Muscle of back (tissue), 11 donors: ENCODE measurements around the gene GAB1. TPM values are rescaled to one million over a fixed set of nuclear protein-coding genes. Genes with fewer than 3 reads are reported as not detected.

ENCODE experiments used
- DNase-seq, 3 donors: peaks; one replicate each; pipeline versions ENCODE4 v3.0.0 to v3.0.0-alpha.2; 2013
- polyA plus RNA-seq, 10 donors: library from polyadenylated mRNA; unstranded; fragments of 120-200 nt; gene quantifications; one replicate each; pipeline ENCODE4 v1.2.1, GENCODE V29; 2013; ENCODE audit not compliant: insufficient read length in 10 of 10

The GAB1 gene
- polyA plus RNA-seq, 10 donors: 25.3 to 39.8 (median 32.7) TPM

DNA sequence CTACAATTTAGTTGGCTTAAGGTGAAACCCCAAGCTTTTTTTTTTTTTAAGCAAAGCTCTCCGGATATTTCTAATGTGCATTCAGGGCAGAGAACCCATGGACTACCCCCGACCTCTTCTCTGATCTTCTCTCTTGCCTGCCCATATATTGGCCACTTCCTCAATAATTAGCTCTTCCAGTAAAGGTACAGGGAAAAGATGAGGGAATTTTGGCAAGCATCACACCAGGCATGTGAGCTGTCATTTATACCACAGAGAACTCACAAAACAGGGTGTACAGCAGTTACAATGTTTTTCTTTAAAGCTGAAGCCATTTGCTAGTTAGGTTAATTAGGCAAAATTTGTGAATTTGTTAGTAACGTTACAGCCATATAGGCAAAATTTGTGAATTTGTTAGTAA is 73.3 kb downstream of the GAB1 start:
- no peak for DNase-seq

GRCh38 chr4:143411527-143412419 is 75.1 kb downstream of the GAB1 start:
- DNase-seq: peak in 1 of 3 donors; percentile 68

DNA sequence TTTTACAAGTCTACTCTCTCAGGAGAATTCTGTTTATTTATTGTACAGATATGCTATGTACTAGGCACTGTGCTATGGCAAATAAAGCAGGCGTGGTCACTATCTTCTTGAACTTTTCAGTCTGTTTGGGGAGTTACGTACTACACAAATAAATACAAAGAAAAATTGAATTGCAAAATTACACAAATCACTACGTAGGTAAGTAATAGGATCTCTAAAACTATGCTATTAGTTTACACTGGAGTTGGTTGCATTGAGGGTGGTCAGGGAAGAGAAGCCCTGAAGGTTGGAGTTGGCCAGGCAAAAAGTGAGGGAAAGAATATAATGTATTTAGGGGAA is 75.7 kb downstream of the GAB1 start:
- DNase-seq: no peak

DNA sequence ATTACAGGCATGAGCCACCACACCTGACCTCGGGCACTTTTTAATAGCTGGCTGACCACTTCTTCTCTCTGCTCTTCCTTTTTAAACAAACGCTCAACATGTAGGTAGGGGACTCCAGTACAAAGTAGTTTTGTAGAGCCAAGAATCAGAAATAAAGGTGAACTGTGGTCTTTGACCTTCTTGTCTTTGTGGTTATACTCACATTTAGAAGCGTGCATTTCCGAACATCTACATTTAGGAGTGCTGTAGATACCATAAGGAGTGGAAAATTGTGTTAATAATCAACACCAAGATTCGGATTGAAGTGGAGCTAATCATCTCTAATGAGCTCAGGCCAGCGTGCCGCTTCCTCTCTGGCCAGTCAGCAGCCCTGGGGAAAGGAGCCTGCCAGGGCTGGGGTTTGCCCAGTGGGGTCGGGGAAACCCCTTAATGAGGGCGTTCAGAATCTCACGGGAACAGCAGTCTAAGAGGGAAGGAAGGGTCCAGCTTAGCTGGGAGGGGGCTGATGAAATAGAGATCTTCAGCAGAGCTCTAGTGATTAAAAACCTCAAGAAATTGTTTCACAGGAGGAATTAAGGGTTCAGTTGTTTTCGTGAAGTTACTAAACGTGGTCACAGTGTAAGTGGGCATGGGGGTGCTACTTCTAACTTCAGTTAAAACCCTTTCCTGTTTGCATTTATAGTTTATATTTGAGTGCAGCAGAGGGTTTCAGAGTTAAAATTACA is 81.2 kb downstream of the GAB1 start:
- no peak for DNase-seq

DNA sequence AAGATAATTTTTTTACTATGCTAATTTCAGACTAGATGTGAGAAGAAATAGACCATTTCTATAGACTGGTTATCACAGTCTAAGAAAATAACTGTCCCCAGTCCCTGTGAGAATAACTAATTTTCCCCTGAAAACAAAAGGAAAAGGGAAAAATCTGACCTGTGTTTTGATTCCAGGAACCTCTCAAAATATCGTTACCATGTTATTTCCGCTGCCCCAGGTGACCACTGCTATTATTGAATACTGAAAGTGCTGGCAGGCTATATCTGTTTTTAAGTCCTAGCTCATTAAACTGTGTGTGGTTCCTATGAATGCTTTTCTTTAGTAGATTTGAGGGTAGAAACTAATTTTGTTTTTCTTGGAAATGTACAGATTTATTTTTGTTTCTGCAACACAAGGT is 83.6 kb downstream of the GAB1 start:
- no peak for DNase-seq

DNA sequence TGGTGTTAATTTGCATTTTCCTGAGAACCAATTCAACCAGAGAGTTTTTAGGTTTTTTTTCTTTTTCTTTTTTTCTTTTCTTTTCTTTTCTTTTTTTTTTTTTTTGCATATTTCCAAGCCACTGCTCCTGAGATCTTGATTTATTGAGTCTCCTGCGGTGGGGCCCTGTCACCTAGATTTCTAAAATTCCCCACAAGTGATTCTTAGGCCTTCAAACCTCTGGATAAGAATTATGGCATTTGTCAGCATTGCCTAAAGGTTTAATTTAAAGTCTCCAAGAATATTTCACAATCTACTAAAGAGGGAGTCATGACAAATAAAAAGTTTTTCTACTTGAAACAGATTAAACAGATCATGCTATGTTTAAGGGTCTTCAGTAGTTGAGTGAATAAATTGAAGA is 84.9 kb downstream of the GAB1 start:
- no peak for DNase-seq

DNA sequence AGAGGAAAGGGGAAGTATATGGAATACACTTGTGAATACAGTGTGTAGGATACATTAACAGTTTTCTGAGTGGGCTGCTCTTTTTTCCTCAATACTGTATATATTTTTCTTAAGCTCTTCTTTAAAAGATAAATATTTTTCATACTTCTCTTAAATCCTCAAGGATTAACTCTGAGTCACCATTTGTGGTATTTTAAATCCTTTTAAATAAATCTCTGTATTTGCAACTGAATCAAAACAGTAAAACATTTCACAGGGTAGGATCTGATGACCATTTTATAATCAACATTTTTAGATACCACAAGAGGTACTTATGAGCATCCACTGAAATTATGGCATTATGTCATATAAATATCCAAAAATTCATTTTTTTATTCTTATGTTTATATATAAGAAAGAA is 87.6 kb downstream of the GAB1 start:
- DNase-seq: no peak

DNA sequence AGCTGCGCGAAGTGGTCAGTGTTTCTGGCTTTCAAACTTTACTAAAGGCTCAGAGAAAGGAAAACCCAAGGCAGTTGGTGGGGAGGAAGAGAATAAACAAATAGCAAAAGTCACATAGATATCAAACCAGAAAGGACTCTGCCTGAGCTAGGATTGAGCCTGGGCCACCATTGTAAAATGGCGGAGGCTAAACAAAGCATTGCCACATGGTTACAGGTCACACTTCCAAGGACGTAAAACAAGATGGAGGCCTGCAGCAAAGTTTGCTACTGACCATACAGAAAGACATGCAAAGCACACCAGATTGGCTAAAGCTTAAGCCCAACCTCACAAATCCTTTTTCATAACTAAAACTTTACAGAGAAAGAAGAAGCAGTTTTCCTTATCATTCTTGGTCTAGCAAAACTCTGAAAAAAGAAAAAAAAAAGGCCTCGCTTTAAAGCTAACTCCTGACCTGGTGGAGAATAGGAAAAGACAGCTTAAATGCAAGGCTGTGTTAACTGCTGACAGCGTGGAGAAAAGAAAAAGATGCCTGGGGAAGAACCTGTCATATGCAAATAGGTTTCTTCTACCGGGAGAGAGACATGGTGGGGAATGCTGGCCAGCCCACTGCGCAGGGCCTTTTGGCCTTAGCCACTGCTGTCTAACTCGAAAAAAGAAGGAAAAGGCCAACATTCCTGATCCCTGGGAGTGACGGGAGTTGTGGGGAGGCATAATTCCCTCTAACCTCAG is 95.0 kb downstream of the GAB1 start:
- DNase-seq: no peak

- no peak for DNase-seq
These were observed 95.5 kb downstream of the GAB1 start for GRCh38 chr4:143432258-143432591.

- DNase-seq: no peak
These were observed 96.6 kb downstream of the GAB1 start for GRCh38 chr4:143433231-143433630.

DNA sequence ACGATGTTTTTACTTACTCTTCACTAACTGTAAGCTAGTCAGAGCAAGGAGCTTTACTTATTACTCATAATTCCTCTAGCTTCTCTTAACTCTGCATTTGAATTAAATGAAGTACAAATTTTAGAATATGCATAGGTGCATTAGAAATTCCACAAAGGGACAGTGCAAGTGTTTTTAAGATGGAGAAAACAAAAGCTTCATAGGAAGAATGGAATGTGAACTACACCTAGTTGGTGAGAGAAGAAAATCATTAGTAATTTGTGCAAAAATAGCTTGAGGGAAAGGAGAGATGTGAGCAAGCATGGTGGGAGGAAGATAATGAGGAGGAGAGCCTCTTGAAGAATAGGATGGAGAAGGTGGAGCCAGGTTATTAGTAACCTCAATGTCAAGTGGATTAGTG is 99.3 kb downstream of the GAB1 start:
- no peak for DNase-seq

DNA sequence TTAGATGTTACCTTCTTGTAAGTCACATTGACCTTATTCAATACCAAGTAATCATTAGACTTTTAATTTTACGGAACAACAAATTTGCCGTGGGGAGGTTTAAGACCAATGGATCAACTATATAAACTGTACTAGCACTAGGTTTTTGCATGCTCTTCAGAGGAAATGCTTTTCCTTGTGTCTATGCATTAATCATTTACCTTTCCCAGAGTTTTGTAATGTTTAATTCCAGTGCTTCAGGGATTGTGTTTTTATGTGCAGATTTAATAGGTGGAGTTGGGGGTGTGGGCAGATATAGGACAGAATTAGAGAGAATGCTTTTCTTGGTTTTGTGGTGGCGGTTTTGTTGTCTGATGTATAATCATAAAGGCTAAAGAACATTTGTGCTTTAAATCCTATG is 100.8 kb downstream of the GAB1 start:
- DNase-seq: no peak

DNA sequence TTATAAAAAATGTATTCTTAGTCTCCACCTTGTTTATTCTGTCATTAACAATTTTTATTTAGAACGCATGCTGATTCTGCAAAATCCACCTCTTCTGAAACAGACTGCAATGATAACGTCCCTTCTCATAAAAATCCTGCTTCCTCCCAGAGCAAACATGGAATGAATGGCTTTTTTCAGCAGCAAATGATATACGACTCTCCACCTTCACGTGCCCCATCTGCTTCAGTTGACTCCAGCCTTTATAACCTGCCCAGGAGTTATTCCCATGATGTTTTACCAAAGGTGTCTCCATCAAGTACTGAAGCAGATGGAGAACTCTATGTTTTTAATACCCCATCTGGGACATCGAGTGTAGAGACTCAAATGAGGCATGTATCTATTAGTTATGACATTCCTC is 101.3 kb downstream of the GAB1 start:
- no peak for DNase-seq

GRCh38 chr4:143438710-143439109 is 102.0 kb downstream of the GAB1 start:
- DNase-seq: no peak

DNA sequence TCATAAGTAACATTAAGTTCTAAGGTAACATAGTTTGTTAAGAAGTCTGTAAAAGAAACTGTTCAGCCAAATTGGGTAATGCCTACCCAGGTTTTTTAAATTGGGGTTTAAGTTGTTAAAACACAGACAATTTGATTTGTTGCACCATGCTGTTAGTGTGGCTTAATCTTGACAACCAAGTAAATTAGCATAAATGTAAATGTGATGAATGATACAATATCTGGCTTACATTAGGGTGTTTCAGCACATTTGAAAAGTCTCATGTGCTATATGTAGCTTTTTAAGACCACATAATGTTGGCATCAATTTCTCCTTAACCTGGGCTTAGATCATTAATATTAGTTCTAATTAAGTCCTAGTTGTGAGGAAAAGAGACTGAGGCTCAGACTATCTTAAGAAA is 104.4 kb downstream of the GAB1 start:
- DNase-seq: no peak

GRCh38 chr4:143441678-143442077 is 105.0 kb downstream of the GAB1 start:
- DNase-seq: no peak

- DNase-seq: no peak
These were observed 107.1 kb downstream of the GAB1 start for GRCh38 chr4:143443728-143444127.

- no peak for DNase-seq
These were observed 114.5 kb downstream of the GAB1 start for GRCh38 chr4:143451186-143451585.

DNA sequence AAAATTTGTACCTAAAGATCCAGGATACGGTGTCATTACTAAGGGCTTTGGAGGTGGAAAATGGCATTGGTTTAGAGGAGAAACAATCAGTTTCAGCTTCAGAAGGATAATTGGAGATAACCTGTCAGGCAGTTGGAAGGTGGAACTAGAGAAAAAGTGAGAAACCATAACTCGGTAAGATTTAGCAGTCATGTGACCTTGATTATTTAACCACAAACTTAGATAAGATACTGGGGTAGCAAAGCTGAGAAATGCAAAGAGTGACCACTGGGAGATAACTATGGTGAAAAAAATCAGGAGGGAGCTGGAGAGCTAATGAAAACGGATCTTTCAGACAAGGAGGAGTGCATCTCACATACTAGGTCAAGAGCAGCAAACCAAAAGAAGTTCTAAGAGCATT is 118.5 kb downstream of the GAB1 start:
- DNase-seq: no peak

DNA sequence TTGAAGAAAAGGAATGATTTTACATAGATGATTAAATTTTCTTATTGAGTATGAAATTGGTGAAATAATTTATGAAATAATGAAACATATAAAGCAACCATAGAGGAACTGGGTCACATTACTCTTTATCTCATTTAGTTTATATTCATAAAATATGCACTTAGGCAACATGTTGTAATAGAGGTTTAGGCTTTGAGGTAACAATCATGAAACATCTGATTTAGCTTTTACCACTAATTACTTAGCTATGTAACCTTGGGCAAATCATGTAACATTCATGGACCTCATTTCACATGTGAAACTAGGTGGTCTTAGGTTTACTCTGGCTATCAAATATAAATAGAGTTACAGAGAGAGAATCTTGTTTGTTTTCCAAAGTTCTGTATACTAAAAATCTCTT is 122.3 kb downstream of the GAB1 start:
- DNase-seq: no peak

DNA sequence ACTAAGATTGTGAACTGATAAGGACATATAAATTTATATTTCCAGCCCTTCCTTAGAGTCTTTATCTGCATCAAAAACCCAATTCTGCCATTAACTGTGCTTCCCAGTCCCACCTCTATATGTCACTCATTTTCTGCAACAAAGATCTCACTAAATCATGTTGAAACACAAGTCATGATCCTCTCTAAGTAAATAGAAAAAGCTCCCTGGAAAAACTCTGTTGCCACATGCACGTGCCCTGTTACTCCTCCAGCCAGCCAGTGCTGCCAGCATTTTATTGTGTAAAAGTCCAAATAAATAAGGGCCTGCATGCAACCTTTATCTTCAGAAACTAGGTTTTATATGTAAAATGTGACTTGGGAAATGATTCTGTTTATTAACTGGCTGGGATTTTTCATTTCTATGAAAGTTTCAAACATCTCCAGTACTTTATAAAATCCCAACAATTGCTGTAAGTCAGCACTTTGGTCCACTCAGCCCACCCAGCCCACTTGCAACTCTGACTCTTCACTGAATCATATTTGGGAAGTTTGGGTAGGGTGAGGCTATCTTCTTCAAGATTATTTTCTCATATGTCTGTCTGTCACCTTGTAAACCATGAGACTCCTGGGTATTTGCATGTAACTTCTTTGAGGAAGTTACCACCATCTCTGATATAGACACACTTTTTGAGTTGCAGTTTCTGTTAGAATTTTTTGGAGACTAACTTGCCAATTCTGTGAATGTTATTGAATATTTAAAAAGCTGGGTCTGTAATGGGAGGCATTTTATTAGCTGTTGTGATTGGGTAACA is 136.9 kb downstream of the GAB1 start:
- DNase-seq: no peak

- no peak for DNase-seq
These were observed 140.8 kb downstream of the GAB1 start for GRCh38 chr4:143477487-143477886.
